Kidney epithelial cell (primary cell): ENCODE measurements around the gene ISG20L2. TPM values are rescaled to one million over a fixed set of nuclear protein-coding genes. Genes with fewer than 3 reads are reported as not detected.

Experiments used
- DNase-seq: peaks from one replicate; pipeline ENCODE4 v3.0.0-alpha.2; 2010; ENCODE audit warnings: low read depth
- H3K27me3 ChIP-seq: 2 replicates; pipeline ENCODE4 v1.6.0; 2011; ENCODE audit warnings: low read length; ENCODE audit not compliant: control insufficient read depth, insufficient read depth
- H3K36me3 ChIP-seq: 2 replicates; pipeline ENCODE4 v1.5.1; 2011; ENCODE audit warnings: low read length; ENCODE audit not compliant: control insufficient read depth, insufficient read depth
- H3K4me3 ChIP-seq: 2 replicates; pipeline ENCODE4 v1.5.1; 2011; ENCODE audit warnings: low read depth, mild to moderate bottlenecking, control low read depth, low read length
- total RNA-seq: library from RNA; depleted of rRNA; stranded (reverse); fragments of >200 nt; gene quantifications from 2 replicates; pipeline ENCODE4 v1.2.3, GENCODE V29; 2015
- TF ChIP-seq, protein P1 (sequence below): IDR thresholded peaks from 2 replicates; pipeline ENCODE4 v1.5.1; 2011; ENCODE audit warnings: mild to moderate bottlenecking, moderate library complexity, low read length, control low read depth, inconsistent platforms; ENCODE audit not compliant: insufficient read depth, poor library complexity, severe bottlenecking

Gene ISG20L2
- total RNA-seq, 1 donor from 2014 or later = 17.7 TPM

DNA sequence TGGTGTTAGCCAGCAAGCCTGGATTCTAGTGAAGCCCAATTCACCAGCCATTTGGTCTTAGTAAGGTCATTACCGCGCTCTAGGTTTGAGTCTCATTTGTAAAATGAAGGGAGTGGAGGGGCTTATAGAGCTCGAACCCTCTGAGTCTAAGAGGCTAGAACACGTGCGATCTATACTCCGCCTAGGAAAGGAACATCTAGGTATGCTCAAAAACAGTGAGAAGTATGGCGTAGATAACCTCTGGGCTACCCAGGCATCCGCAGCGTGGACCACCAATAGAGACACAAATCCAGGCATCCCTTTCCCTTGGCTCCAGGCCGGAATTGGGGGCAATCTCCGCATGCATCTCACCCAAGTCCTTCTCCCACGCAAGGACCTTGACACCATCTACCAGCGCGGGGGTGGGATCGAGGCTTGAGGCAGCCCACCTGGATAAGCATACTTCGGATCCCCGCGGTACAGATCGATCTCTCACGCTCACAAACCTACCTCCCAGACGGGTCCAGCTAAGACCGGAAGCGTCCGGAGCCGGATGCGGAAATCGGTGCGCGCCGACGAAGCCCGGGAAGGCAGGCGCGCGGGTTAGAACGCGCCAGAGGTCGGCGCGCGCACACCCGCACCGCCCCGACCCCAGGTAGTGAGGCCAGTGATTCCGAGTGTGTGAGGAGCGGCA, 504 bp downstream of the ISG20L2 start, which contains the start of gene METTL25B:
Gene METTL25B (plus strand): TSS at position 544 of the 673 bp plus-strand sequence. CDS start 636 bp downstream, outside the sequence.
- peak within 1 kb of the TSS; percentile 62 for H3K4me3 ChIP-seq
- H3K36me3 ChIP-seq = no peaks in the 10 kb centered on the region
- TF ChIP-seq, protein P1, sequence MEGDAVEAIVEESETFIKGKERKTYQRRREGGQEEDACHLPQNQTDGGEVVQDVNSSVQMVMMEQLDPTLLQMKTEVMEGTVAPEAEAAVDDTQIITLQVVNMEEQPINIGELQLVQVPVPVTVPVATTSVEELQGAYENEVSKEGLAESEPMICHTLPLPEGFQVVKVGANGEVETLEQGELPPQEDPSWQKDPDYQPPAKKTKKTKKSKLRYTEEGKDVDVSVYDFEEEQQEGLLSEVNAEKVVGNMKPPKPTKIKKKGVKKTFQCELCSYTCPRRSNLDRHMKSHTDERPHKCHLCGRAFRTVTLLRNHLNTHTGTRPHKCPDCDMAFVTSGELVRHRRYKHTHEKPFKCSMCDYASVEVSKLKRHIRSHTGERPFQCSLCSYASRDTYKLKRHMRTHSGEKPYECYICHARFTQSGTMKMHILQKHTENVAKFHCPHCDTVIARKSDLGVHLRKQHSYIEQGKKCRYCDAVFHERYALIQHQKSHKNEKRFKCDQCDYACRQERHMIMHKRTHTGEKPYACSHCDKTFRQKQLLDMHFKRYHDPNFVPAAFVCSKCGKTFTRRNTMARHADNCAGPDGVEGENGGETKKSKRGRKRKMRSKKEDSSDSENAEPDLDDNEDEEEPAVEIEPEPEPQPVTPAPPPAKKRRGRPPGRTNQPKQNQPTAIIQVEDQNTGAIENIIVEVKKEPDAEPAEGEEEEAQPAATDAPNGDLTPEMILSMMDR = no peak
- DNase-seq = no peak
- H3K27me3 ChIP-seq = no peaks in the 10 kb centered on the region

DNA sequence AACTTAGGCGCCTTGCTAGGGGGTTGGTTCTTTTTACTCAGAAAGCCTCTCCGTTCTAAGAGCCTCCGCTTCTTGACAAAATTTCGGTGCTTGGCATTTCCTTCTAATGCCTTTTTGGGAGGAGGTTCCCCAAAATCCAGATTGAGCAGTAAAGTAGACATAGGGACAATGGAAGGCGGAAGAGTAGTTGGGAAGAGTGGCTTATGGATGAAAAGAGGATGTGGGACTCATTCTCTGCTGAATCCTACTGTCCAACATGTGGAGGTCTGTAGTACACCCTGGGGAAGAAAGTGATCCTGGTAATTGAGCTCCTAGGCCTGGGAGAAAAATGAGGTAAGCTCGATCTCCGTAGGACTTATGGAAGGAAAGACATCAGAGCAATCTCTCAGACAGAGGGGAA, 1.1 kb downstream of the ISG20L2 start:
- no peak for DNase-seq
- no peaks in the 10 kb centered on the region for H3K27me3 ChIP-seq
- H3K36me3 ChIP-seq = no peaks in the 10 kb centered on the region
- H3K4me3 ChIP-seq = peak overlapping the region; percentile 62
- TF ChIP-seq, protein P1 = no peak

DNA sequence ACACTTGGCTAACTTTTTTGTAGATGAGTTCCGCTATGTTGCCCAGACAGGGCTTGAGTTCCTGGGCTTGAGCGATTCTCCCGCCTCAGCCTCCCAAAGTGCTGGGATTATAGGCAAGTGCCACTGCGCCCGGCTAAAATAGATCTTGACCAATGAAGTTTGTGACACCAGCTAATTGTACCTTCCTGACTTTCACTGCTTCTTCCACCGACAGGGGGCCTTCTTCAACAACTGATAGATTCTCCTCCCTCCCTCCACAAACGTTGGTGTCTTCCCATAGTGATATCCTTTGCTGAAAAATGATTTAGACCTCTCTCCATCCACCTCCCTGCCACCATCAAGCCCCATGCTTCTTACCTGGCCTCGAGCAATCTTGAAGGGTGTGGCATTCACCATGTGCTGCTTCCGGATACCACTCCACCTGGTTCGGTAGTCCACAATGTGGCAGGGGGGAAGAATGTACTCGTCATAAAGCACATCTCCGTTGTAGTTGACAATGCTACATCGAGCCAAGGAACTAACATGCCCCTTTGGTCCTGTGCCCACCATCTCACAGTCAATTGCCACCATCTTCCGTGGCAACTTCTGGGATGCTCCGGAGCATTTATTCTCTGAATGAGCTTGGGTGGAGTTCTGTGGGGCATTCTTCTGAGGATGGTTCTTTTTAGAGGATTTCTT, 1.9 kb downstream of the ISG20L2 start:
- Histone ChIP-seq H3K36me3 (no peaks in the 10 kb centered on the region), H3K27me3 (no peaks in the 10 kb centered on the region), H3K4me3 (peak overlapping the region; percentile 7)
- DNase-seq = no peak
- TF ChIP-seq, protein P1 = peak; percentile 68

DNA sequence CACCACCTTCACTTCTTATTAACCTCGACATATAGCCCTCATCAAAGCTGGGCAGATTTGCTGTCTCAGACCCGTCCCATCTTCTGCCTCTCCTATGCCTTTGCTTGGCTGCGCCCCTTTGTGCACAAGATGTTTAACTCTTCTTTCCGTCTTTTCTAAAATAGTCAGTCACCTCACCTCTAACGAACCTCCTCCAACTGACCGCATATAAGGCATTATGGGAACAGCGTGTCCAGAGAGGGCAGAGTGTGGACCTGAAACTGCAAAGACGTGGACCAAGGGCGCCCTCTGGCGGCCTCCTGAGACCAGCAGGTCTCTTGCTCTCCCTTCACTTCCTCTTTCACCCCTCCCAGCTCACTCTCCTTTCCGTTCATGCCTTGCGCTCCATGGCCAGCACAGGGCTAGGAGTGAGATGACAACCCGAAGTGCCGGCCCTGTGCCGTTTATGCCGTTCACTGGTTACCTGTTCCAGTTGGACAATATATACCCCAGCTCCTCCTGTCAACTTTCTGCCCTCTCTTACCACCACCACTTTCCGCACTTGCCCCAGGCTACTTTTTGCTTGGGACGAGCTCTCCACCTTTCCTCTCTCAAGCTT, 2.8 kb downstream of the ISG20L2 start:
- no peaks in the 10 kb centered on the region for H3K27me3 ChIP-seq
- no peak for DNase-seq
- peak overlapping the region; percentile 11 for H3K4me3 ChIP-seq
- no peaks in the 10 kb centered on the region for H3K36me3 ChIP-seq
- TF ChIP-seq, protein P1 = peak; percentile 95

DNA sequence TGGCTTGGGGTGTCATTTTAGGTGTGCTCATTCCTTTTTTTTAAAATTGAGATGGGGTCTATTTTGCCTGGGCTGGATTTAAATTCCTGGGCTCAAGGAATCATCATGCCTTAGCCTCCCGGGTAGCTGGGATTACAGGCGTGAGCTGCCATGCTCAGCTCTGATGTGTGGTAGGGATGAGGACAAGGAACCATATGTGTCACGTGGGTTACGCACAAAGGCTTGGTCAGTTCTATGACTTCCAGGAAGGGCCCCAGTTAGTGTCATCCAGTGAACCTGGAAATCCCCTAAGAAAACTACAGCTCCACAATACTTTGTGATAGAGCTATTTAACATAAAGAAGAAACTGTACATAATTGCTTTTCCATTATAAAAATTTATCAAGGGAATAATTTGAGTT, 7.0 kb downstream of the ISG20L2 start:
- no peaks in the 10 kb centered on the region for H3K36me3 ChIP-seq
- H3K27me3 ChIP-seq = no peaks in the 10 kb centered on the region
- DNase-seq = no peak
- TF ChIP-seq, protein P1 = no peak
- no peak overlapping the region for H3K4me3 ChIP-seq
